CD14-positive monocyte (primary cell): ENCODE measurements around the gene ZNF652. TPM values are rescaled to one million over a fixed set of nuclear protein-coding genes. Genes with fewer than 3 reads are reported as not detected.
"Not testable (repeated sequence)": the region's sequence is repeated elsewhere in the genome, so short reads cannot be mapped to it uniquely, and the experiment has no call there.

Experiments used
- DNase-seq, 3 donors: peaks; one replicate each; pipeline ENCODE4 v3.0.0-alpha.2; 2011 to 2022
- H2AFZ ChIP-seq: 2 replicates; pipeline ENCODE4 v1.6.0; 2012; ENCODE audit warnings: mild to moderate bottlenecking, low read depth, low read length, inconsistent platforms; ENCODE audit not compliant: insufficient read depth, poor library complexity, severe bottlenecking
- H3K27ac ChIP-seq, 2 donors: 1 replicate in 1 of 2; 2 replicates in 1 of 2; pipeline ENCODE4 v1.5.1; 2012 to 2013; ENCODE audit warnings: low read length in 2 of 2, control low read depth in 1 of 2, inconsistent platforms in 1 of 2, low read depth in 1 of 2, mild to moderate bottlenecking in 1 of 2
- H3K27me3 ChIP-seq, 2 donors: one replicate each; pipeline versions ENCODE4 v1.6.0 to v1.6.1; 2011 to 2013; ENCODE audit warnings: low read length in 2 of 2; ENCODE audit not compliant: control insufficient read depth in 2 of 2, insufficient read depth in 2 of 2
- H3K36me3 ChIP-seq, 2 donors: replicated peaks in 1 of 2; 1 replicate in 1 of 2; 2 replicates in 1 of 2; pipeline versions ENCODE4 v1.5.1 to v1.6.1; 2012 to 2013; ENCODE audit warnings: low read length in 2 of 2, control low read depth in 1 of 2, inconsistent platforms in 1 of 2, mild to moderate bottlenecking in 1 of 2; ENCODE audit not compliant: insufficient read depth in 2 of 2, control insufficient read depth in 1 of 2
- H3K4me1 ChIP-seq, 2 donors: 1 replicate in 1 of 2; 2 replicates in 1 of 2; pipeline versions ENCODE4 v1.5.1 to v1.6.1; 2012 to 2013; ENCODE audit warnings: low read length in 2 of 2, control low read depth in 1 of 2, inconsistent platforms in 1 of 2, mild to moderate bottlenecking in 1 of 2, moderate library complexity in 1 of 2; ENCODE audit not compliant: insufficient read depth in 2 of 2, control insufficient read depth in 1 of 2
- H3K4me2 ChIP-seq: replicated peaks from 2 replicates; pipeline ENCODE3; 2012; ENCODE audit warnings: low read length, moderate library complexity, mild to moderate bottlenecking; ENCODE audit not compliant: poor library complexity, severe bottlenecking; ENCODE audit errors: extremely low read depth
- H3K4me3 ChIP-seq, 3 experiments: fragments of 200-600 bp in 1 of 3; sonication (generic) in 1 of 3; replicated peaks in 1 of 3; 1 replicate in 2 of 3; 2 replicates in 1 of 3; pipeline ENCODE4 v1.5.1; 2011 to 2013; ENCODE audit warnings: low read length in 3 of 3, mild to moderate bottlenecking in 3 of 3, control low read depth in 2 of 3, low read depth in 2 of 3, inconsistent platforms in 1 of 3, moderate library complexity in 1 of 3
- H3K79me2 ChIP-seq: 2 replicates; pipeline ENCODE4 v1.6.0; 2012; ENCODE audit warnings: mild to moderate bottlenecking, control low read depth, inconsistent platforms, low read length, moderate library complexity; ENCODE audit not compliant: insufficient read depth
- H3K9ac ChIP-seq: 2 replicates; pipeline ENCODE4 v1.6.0; 2017; ENCODE audit warnings: low read length, mild to moderate bottlenecking; ENCODE audit not compliant: insufficient read depth, poor library complexity, severe bottlenecking
- H3K9me3 ChIP-seq, 2 donors: replicated peaks in 1 of 2; 1 replicate in 1 of 2; 2 replicates in 1 of 2; pipeline versions ENCODE4 v1.5.1 to v1.6.1; 2012 to 2013; ENCODE audit warnings: low read length in 2 of 2, control low read depth in 1 of 2; ENCODE audit not compliant: control insufficient read depth in 1 of 2, insufficient read depth in 1 of 2
- H4K20me1 ChIP-seq: 2 replicates; pipeline ENCODE4 v1.6.0; 2012; ENCODE audit warnings: mild to moderate bottlenecking, low read length, control low read depth, moderate library complexity; ENCODE audit not compliant: insufficient read depth
- H3K27ac Mint-ChIP-seq, 7 donors: one replicate each; pipeline ENCODE4 v1.8.0; 2020; ENCODE audit warnings: mild to moderate bottlenecking in 7 of 7, mixed read lengths in 7 of 7, moderate library complexity in 6 of 7, inconsistent platforms in 2 of 7
- H3K27me3 Mint-ChIP-seq, 3 donors: one replicate each; pipeline ENCODE4 v1.8.0; 2021 to 2022; ENCODE audit warnings: low read depth in 3 of 3, mild to moderate bottlenecking in 3 of 3, mixed read lengths in 3 of 3, moderate library complexity in 3 of 3, inconsistent platforms in 1 of 3
- H3K36me3 Mint-ChIP-seq, 2 donors: one replicate each; pipeline ENCODE4 v1.8.0; 2020; ENCODE audit warnings: mixed read lengths in 2 of 2, inconsistent platforms in 1 of 2, mild to moderate bottlenecking in 1 of 2
- H3K4me1 Mint-ChIP-seq: one replicate; pipeline ENCODE4 v1.8.0; 2020; ENCODE audit warnings: mild to moderate bottlenecking, mixed read lengths
- H3K4me3 Mint-ChIP-seq, 2 donors: one replicate each; pipeline ENCODE4 v1.8.0; 2020; ENCODE audit warnings: mild to moderate bottlenecking in 2 of 2, mixed read lengths in 2 of 2, moderate library complexity in 1 of 2
- H3K9me3 Mint-ChIP-seq, 7 donors: one replicate each; pipeline ENCODE4 v1.8.0; 2020 to 2022; ENCODE audit warnings: mixed read lengths in 7 of 7, mild to moderate bottlenecking in 6 of 7, moderate library complexity in 6 of 7, inconsistent platforms in 2 of 7
- WGBS: methylation state at CpG from one replicate; pipeline ENCODE4 v1.1.5; 2013; ENCODE audit warnings: missing lambda C conversion rate; ENCODE audit not compliant: insufficient coverage; 5-methylcytosine and 5-hydroxymethylcytosine counted together
- intact Hi-C, 2 donors: fragments of 100-400 bp; cut with micrococcal nuclease; formaldehyde crosslinking; loops; one replicate each; pipeline versions ENCODE4 v1.15.0 to v1.15.1; 2023
- polyA plus RNA-seq, 3 donors: library from polyadenylated mRNA; depleted of rRNA in 1 of 3; unstranded in 2 of 3; stranded (reverse) in 1 of 3; fragments of 300-500 nt in 2 of 3; fragments of >200 nt in 1 of 3; fragmentation: Illumina TruSeq in 2 of 3; gene quantifications; 1 replicate in 2 of 3; 2 replicates in 1 of 3; pipeline ENCODE4 v1.2.3, GENCODE V29; 2012 to 2021
- TF ChIP-seq, protein P1 (sequence below): fragments of 200-600 bp; IDR thresholded peaks from one replicate; pipeline ENCODE4 v1.8.0; 2022; ENCODE audit warnings: antibody characterized with exemption, mild to moderate bottlenecking

The ZNF652 gene
- polyA plus RNA-seq, 3 donors, result 16.9 to 19.8 (median 18.8) TPM

DNA sequence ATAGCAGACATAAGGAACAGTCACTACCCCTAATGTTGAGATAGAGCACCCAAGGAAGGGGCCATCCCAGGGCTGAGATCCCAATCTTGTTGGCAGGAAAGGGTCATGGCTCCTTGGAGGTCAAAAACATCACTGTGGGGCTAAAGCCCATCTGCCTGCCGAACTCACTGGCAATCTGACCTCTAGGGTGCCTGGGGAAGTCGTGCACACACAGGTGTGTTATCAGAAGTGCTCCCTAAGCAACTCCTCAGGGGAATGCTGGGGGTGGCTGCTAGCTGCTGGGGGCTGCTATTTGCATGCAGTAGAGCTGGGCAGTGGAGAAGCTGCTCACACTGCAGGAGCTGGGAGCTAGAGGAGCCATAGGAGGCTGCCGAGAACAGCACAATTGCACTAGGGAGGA, 84.0 kb downstream of the ZNF652 start:
- Mint-ChIP-seq H3K36me3 (no peaks in the 10 kb centered on the region), H3K9me3 (peaks cover 0 to 4% (median 0%) of the 10 kb centered on the region in 7 donors), H3K27me3 (peaks cover 4 to 12% (median 8%) of the 10 kb centered on the region in 3 donors), H3K4me3 (no peak overlapping the region), H3K4me1 (peaks cover 17% of the 10 kb centered on the region), H3K27ac (no peak overlapping the region)
- H3K79me2 ChIP-seq, result no peaks in the 10 kb centered on the region
- H3K27me3 ChIP-seq, result no peaks in the 10 kb centered on the region
- intact Hi-C loops, result no loop called here
- no peaks in the 10 kb centered on the region for H3K9me3 ChIP-seq
- H3K36me3 ChIP-seq, result no peaks in the 10 kb centered on the region
- H3K4me2 ChIP-seq, result no peak overlapping the region
- H3K27ac ChIP-seq, result no peak overlapping the region
- no peak overlapping the region for H2AFZ ChIP-seq
- H4K20me1 ChIP-seq, result no peaks in the 10 kb centered on the region
- WGBS, result 85% methylated on average over 3 of the region's 3 CpGs
- H3K9ac ChIP-seq, result no peak overlapping the region
- H3K4me3 ChIP-seq, result no peak overlapping the region
- TF ChIP-seq, protein P1, sequence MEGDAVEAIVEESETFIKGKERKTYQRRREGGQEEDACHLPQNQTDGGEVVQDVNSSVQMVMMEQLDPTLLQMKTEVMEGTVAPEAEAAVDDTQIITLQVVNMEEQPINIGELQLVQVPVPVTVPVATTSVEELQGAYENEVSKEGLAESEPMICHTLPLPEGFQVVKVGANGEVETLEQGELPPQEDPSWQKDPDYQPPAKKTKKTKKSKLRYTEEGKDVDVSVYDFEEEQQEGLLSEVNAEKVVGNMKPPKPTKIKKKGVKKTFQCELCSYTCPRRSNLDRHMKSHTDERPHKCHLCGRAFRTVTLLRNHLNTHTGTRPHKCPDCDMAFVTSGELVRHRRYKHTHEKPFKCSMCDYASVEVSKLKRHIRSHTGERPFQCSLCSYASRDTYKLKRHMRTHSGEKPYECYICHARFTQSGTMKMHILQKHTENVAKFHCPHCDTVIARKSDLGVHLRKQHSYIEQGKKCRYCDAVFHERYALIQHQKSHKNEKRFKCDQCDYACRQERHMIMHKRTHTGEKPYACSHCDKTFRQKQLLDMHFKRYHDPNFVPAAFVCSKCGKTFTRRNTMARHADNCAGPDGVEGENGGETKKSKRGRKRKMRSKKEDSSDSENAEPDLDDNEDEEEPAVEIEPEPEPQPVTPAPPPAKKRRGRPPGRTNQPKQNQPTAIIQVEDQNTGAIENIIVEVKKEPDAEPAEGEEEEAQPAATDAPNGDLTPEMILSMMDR, result no peak
- peaks cover 11 to 18% of the 10 kb centered on the region in 2 donors for H3K4me1 ChIP-seq
- no peak for DNase-seq

DNA sequence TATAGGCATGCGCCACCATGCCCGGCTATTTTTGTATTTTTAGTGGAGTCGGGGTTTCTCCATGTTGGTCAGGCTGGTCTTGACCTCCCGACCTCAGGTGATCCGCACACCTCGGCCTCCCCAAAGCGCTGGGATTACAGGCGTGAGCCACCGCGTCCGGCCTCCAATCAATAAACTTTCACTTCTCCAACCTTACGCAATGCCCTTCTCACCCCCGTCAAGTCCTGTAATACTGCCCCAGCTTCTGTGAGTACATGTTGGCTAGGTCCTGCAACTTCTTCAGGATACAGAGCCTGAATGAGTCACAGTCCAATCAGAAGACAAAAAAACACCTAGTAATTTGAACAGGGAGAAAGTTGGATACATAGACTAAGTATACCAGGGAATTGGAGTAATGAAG, 84.4 kb downstream of the ZNF652 start:
- Mint-ChIP-seq H3K4me3 (no peak overlapping the region), H3K27me3 (peaks cover 4 to 14% (median 8%) of the 10 kb centered on the region in 3 donors), H3K36me3 (no peaks in the 10 kb centered on the region), H3K4me1 (peaks cover 17% of the 10 kb centered on the region), H3K27ac (no peak overlapping the region), H3K9me3 (peaks cover 0 to 4% (median 0%) of the 10 kb centered on the region in 7 donors)
- no peak overlapping the region for H3K4me2 ChIP-seq
- no peaks in the 10 kb centered on the region for H3K27me3 ChIP-seq
- no peak overlapping the region for H2AFZ ChIP-seq
- no peaks in the 10 kb centered on the region for H3K36me3 ChIP-seq
- 26% methylated on average over 11 of the region's 13 CpGs for WGBS
- H4K20me1 ChIP-seq, result no peaks in the 10 kb centered on the region
- H3K9ac ChIP-seq, result no peak overlapping the region
- H3K4me1 ChIP-seq, result peaks cover 11 to 18% of the 10 kb centered on the region in 2 donors
- H3K4me3 ChIP-seq, result no peak overlapping the region
- intact Hi-C loops, result no loop called here
- H3K27ac ChIP-seq, result no peak overlapping the region
- no peaks in the 10 kb centered on the region for H3K79me2 ChIP-seq
- DNase-seq, result peak; percentile 30 to 68 (median 42)
- TF ChIP-seq, protein P1, result no peak
- H3K9me3 ChIP-seq, result no peaks in the 10 kb centered on the region

DNA sequence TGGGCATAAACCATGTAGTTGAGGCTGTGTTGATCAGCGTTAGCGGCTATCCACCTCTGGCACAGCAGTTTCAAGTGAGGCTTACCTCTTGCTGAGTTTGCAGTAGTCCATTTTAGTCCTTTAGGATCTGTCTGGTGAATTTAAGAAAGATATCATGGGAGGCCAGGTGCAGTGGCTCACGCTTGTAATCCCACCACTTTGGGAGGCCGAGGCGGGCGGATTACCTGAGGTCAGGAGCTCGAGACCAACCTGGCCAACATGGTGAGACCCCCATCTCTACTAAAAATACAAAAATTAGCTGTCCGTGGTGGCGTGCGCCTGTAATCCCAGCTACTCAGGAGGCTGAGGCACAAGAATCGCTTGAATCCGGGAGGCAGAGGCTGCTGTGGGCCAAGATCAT, 86.1 kb downstream of the ZNF652 start:
- H2AFZ ChIP-seq, H3K4me3 Mint-ChIP-seq, H3K9ac ChIP-seq, H3K27me3 ChIP-seq, H3K9me3 ChIP-seq, H3K9me3 Mint-ChIP-seq, H3K36me3 ChIP-seq, DNase-seq, H3K4me3 ChIP-seq, H3K79me2 ChIP-seq, H3K27ac ChIP-seq, H3K36me3 Mint-ChIP-seq, intact Hi-C loops, H3K27ac Mint-ChIP-seq, H3K4me2 ChIP-seq, H4K20me1 ChIP-seq: not testable (repeated sequence)
- H3K4me1 ChIP-seq, result peaks cover 11 to 13% of the 10 kb centered on the region in 2 donors
- 94% methylated on average over 10 of the region's 12 CpGs for WGBS
- peaks cover 8 to 19% (median 9%) of the 10 kb centered on the region in 3 donors for H3K27me3 Mint-ChIP-seq
- peaks cover 14% of the 10 kb centered on the region for H3K4me1 Mint-ChIP-seq
